ENCODE measurements around the gene CCDC39.

DNA sequence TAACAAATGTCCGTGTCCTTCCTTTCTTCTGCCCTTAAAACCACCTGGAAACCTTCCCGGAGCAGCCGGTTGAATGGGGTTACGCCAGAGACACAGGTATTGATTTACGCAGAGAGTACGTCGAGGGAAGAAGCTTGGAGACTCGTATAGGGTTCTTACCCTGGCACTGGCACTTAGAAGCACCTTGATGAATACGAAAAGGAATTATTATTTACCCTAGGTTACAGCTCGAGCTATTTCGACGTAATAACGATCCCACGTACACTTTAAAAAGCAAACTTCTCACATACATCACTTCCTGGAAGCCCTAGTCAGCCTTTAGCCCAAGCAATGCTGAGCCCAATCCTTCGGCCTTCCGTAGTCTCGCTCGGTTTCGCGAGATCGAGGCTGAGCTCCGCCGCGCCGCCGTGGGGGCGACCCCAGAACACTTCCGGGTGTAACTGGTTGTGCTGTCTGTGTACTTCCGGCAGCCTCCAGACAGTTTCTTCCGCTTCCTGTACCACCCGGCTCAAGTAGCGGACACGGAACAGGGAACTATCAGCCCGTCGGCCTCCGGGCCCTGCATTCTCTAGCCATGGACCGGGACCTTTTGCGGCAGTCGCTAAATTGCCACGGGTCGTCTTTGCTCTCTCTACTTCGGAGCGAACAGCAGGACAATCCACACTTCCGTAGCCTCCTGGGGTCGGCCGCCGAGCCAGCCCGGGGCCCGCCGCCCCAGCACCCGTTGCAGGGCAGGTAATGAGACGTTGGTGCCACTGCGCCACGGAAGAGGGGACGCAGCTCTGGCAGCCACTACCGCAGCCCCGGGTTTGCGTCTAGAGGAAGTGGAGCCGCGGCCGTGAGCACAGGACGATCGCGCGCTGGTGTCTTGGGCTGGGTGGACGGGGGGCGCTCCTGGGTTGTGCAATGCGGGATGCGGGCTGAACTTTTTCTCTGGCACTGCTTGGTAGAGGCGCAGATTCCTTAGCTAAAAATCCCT lies 77.3 kb downstream of the CCDC39 start, which contains the start of gene TTC14:
- TF ChIP-seq, protein P1, sequence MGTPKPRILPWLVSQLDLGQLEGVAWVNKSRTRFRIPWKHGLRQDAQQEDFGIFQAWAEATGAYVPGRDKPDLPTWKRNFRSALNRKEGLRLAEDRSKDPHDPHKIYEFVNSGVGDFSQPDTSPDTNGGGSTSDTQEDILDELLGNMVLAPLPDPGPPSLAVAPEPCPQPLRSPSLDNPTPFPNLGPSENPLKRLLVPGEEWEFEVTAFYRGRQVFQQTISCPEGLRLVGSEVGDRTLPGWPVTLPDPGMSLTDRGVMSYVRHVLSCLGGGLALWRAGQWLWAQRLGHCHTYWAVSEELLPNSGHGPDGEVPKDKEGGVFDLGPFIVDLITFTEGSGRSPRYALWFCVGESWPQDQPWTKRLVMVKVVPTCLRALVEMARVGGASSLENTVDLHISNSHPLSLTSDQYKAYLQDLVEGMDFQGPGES (IDR thresholded peaks at IDR 0.05; ENCODE audit: low read depth, low read length) = no peak
- TF ChIP-seq, protein P2, sequence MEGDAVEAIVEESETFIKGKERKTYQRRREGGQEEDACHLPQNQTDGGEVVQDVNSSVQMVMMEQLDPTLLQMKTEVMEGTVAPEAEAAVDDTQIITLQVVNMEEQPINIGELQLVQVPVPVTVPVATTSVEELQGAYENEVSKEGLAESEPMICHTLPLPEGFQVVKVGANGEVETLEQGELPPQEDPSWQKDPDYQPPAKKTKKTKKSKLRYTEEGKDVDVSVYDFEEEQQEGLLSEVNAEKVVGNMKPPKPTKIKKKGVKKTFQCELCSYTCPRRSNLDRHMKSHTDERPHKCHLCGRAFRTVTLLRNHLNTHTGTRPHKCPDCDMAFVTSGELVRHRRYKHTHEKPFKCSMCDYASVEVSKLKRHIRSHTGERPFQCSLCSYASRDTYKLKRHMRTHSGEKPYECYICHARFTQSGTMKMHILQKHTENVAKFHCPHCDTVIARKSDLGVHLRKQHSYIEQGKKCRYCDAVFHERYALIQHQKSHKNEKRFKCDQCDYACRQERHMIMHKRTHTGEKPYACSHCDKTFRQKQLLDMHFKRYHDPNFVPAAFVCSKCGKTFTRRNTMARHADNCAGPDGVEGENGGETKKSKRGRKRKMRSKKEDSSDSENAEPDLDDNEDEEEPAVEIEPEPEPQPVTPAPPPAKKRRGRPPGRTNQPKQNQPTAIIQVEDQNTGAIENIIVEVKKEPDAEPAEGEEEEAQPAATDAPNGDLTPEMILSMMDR (IDR thresholded peaks at IDR 0.05) = peak; percentile 32; the same call in 1 of the 2 replicates
- TF ChIP-seq YY1 (IDR thresholded peaks at IDR 0.05; ENCODE audit: low read depth) = peak; percentile 22; the same call in 1 of the 2 replicates
